ENCODE data around the gene SYS1. TPM values are rescaled to one million over a fixed set of nuclear protein-coding genes. Genes with fewer than 3 reads are reported as not detected.

SYS1 gene
- total and polyA plus RNA-seq, 2 experiments from 2014 or later, result 7.9 to 21.5 TPM

- Mint-ChIP-seq H3K36me3 (ENCODE audit: low read depth) (peaks cover 24% of the 10 kb centered on the region), H3K9me3 (peaks cover 4% of the 10 kb centered on the region; the same call in 2 of the 3 replicates), H3K27ac (peak overlapping the region; percentile 86; the same call in 1 of the 2 replicates), H3K27me3 (ENCODE audit: insufficient read depth, low read depth, poor library complexity) (peaks cover 26% of the 10 kb centered on the region), H3K4me1 (peaks cover 10% of the 10 kb centered on the region), H3K4me3 (peak overlapping the region; percentile 86)
- Histone ChIP-seq H3K9me2 (ENCODE audit: insufficient read depth) (no peaks in the 10 kb centered on the region), H3K79me2 (replicated peaks; ENCODE audit: insufficient read depth) (peaks cover 9% of the 10 kb centered on the region), H3K4me1 (ENCODE audit: insufficient read depth) (peaks cover 11% of the 10 kb centered on the region; the same call in 1 of the 2 replicates), H3K4me2 (peak overlapping the region; percentile 97), H4K20me1 (replicated peaks; ENCODE audit: insufficient read depth) (no peaks in the 10 kb centered on the region; the same call in 1 of the 2 replicates), H3F3A (replicated peaks; ENCODE audit: low read depth) (peaks cover 11% of the 10 kb centered on the region; the same call in 1 of the 2 replicates), H2AFZ (peak overlapping the region; percentile 90), H3K27ac (ENCODE audit: low read depth) (0 out of 2 replicates have a peak overlapping the region, but pooled peaks have one; percentile 76), H3K4me3 (peak overlapping the region; percentile 95), H3K36me3 (ENCODE audit: insufficient read depth) (peaks cover 8% of the 10 kb centered on the region), H3K27me3 (ENCODE audit: insufficient read depth) (peaks cover 36% of the 10 kb centered on the region)
- ATAC-seq, result peak; percentile 47
- peak; percentile 66 for DNase-seq (ENCODE audit: low spot score)
- no peak for TF ChIP-seq ETS1 (IDR thresholded peaks at IDR 0.05)
These were observed 44.2 kb downstream of the SYS1 start for GRCh38 chr20:45407067-45407745.

GRCh38 chr20:45407783-45408645 lies 45.1 kb downstream of the SYS1 start, which contains the start of gene DBNDD2:
DBNDD2 (plus strand) TSS chr20:45408289; CDS start chr20:45408468, 179 bp downstream.
- peaks cover 10% of the 10 kb centered on the region for H3K4me1 Mint-ChIP-seq
- peaks cover 9% of the 10 kb centered on the region for H3K79me2 ChIP-seq (replicated peaks; ENCODE audit: insufficient read depth)
- no peak for ATAC-seq
- H3K36me3 Mint-ChIP-seq (ENCODE audit: low read depth), result peaks cover 21% of the 10 kb centered on the region
- H3K9me2 ChIP-seq (ENCODE audit: insufficient read depth), result no peaks in the 10 kb centered on the region
- H3K27ac ChIP-seq (ENCODE audit: low read depth), result no peak within 1 kb of the TSS
- peak within 1 kb of the TSS; percentile 90 for H2AFZ ChIP-seq
- H3K9me3 Mint-ChIP-seq, result no peaks in the 10 kb centered on the region
- peaks cover 36% of the 10 kb centered on the region for H3K27me3 ChIP-seq (ENCODE audit: insufficient read depth)
- no peak within 1 kb of the TSS for H3K27ac Mint-ChIP-seq
- no peaks in the 10 kb centered on the region; the same call in 1 of the 2 replicates for H4K20me1 ChIP-seq (replicated peaks; ENCODE audit: insufficient read depth)
- H3K4me3 ChIP-seq, result peak within 1 kb of the TSS; percentile 95
- peak within 1 kb of the TSS; percentile 86 for H3K4me3 Mint-ChIP-seq
- no peak for DNase-seq (ENCODE audit: low spot score)
- H3K36me3 ChIP-seq (ENCODE audit: insufficient read depth), result peaks cover 8% of the 10 kb centered on the region
- H3K4me1 ChIP-seq (ENCODE audit: insufficient read depth), result peaks cover 11% of the 10 kb centered on the region; the same call in 1 of the 2 replicates
- H3K4me2 ChIP-seq, result peak within 1 kb of the TSS; percentile 97
- H3F3A ChIP-seq (replicated peaks; ENCODE audit: low read depth), result peaks cover 11% of the 10 kb centered on the region; the same call in 1 of the 2 replicates
- H3K27me3 Mint-ChIP-seq (ENCODE audit: insufficient read depth, low read depth, poor library complexity), result peaks cover 28% of the 10 kb centered on the region
- TF ChIP-seq STAT1 (IDR thresholded peaks at IDR 0.05; ENCODE audit: unreplicated experiment) (no peak), POLR2AphosphoS5 (IDR thresholded peaks at IDR 0.05; ENCODE audit: low read depth) (no peak), REST (IDR thresholded peaks at IDR 0.05; ENCODE audit: unreplicated experiment) (no peak), CREB1 (CRISPR knock-in tag; IDR thresholded peaks at IDR 0.05; ENCODE audit: low read depth) (no peak), EZH2phosphoT487 (IDR thresholded peaks at IDR 0.05; ENCODE audit: unreplicated experiment) (no peak), ETS1 (IDR thresholded peaks at IDR 0.05) (no peak)
